ENCODE results near the gene SNX8. TPM values are rescaled to one million over a fixed set of nuclear protein-coding genes. Genes with fewer than 3 reads are reported as not detected.
A peak's percentile ranks its signal among the peaks of the same experiment; 100 is the strongest.

Gene SNX8
- total and polyA plus RNA-seq, 8 donors: 7.1 to 16.1 (median 11.7) TPM

- no peaks in the 10 kb centered on the region for H3K27me3 ChIP-seq
- H3K36me3 ChIP-seq: no peaks in the 10 kb centered on the region
- no peak overlapping the region for H3K4me3 ChIP-seq
- intact Hi-C loops (cut with DNase I): no loop called here
- TF ChIP-seq CTCF (IDR thresholded peaks at IDR 0.05): no peak
- WGBS, 2 donors: 88 to 91% methylated on average over 6 of the region's 6 CpGs
- no peak for FAIRE-seq
- H3K27ac ChIP-seq: no peak overlapping the region
- DNase-seq: no peak
- H3K4me1 ChIP-seq: no peaks in the 10 kb centered on the region
- no peak for ATAC-seq
- H3K9me3 ChIP-seq: no peaks in the 10 kb centered on the region
Observed at GRCh38 chr7:2331707-2332106, 17.5 kb upstream of the SNX8 start.

- H3K4me1 ChIP-seq: no peaks in the 10 kb centered on the region
- no peak overlapping the region for H3K27ac ChIP-seq
- ATAC-seq: no peak
- H3K9me3 ChIP-seq: no peaks in the 10 kb centered on the region
- no peak overlapping the region for H3K4me3 ChIP-seq
- TF ChIP-seq CTCF (IDR thresholded peaks at IDR 0.05): no peak
- no peaks in the 10 kb centered on the region for H3K27me3 ChIP-seq
- WGBS, 2 donors: 87 to 93% methylated on average over 2 of the region's 2 CpGs
- FAIRE-seq: no peak
- no peak for DNase-seq
- no peaks in the 10 kb centered on the region for H3K36me3 ChIP-seq
- intact Hi-C loops (cut with DNase I): no loop called here
Observed at GRCh38 chr7:2330493-2330892, 16.3 kb upstream of the SNX8 start.

- FAIRE-seq (no peak), DNase-seq (no peak), ATAC-seq (peak in 2 of 4 donors; percentile 36 to 66)
- Histone ChIP-seq H3K9me3 (no peaks in the 10 kb centered on the region), H3K4me1 (no peaks in the 10 kb centered on the region), H3K27ac (no peak overlapping the region), H3K4me3 (no peak overlapping the region), H3K27me3 (no peaks in the 10 kb centered on the region), H3K36me3 (no peaks in the 10 kb centered on the region)
- WGBS, 2 donors: 83 to 88% methylated on average over 7 of the region's 7 CpGs
- intact Hi-C loops (cut with DNase I): no loop called here
- TF ChIP-seq CTCF (IDR thresholded peaks at IDR 0.05): no peak
Observed at GRCh38 chr7:2326951-2327350, 12.7 kb upstream of the SNX8 start.

GRCh38 chr7:2325162-2325561 is 10.9 kb upstream of the SNX8 start:
- ATAC-seq (peak in 2 of 4 donors; percentile 43 to 46), DNase-seq (no peak), FAIRE-seq (no peak)
- Histone ChIP-seq H3K4me3 (no peak overlapping the region), H3K9me3 (no peaks in the 10 kb centered on the region), H3K27me3 (no peaks in the 10 kb centered on the region), H3K27ac (no peak overlapping the region), H3K4me1 (no peaks in the 10 kb centered on the region), H3K36me3 (no peaks in the 10 kb centered on the region)
- no peak for TF ChIP-seq CTCF (IDR thresholded peaks at IDR 0.05)
- WGBS, 2 donors: 60 to 62% methylated on average over 4 of the region's 4 CpGs
- intact Hi-C loops (cut with DNase I): no loop called here

GRCh38 chr7:2321020-2321419 is 6.8 kb upstream of the SNX8 start:
- 59 to 60% methylated on average over 11 of the region's 11 CpGs for WGBS, 2 donors
- FAIRE-seq (no peak), DNase-seq (no peak), ATAC-seq (no peak)
- Histone ChIP-seq H3K4me3 (no peak overlapping the region), H3K27ac (no peak overlapping the region), H3K4me1 (no peaks in the 10 kb centered on the region), H3K27me3 (no peaks in the 10 kb centered on the region), H3K36me3 (no peaks in the 10 kb centered on the region), H3K9me3 (no peaks in the 10 kb centered on the region)
- intact Hi-C loops (cut with DNase I): no loop called here
- TF ChIP-seq CTCF (IDR thresholded peaks at IDR 0.05): no peak
